Measurements from ENCODE around the gene LRRC30. TPM values are rescaled to one million over a fixed set of nuclear protein-coding genes. Genes with fewer than 3 reads are reported as not detected.

LRRC30 gene
- total RNA-seq, 1 donor from 2014 or later = not detected

DNA sequence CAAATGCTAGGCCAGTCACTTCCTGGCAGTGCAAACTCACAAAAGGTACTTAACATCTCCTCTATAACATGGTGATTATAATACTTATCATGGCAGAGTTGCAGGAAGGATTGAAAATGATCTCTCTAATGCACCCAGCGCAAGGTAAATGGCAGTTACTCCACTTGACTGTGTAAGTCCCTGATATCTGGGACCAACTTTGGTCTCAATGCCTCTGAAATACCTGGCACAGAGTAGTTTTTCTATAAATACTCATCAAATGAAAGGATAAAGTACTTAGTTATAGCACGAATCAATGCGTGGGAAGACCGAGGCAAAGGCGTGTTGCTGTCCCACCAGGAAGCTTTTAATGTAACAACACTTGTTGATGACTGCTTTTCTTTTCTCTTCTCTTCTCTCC, 24.8 kb downstream of the LRRC30 start:
- Histone ChIP-seq H3F3A (ENCODE audit: low read depth) (peaks cover 18% of the 10 kb centered on the region), H3K4me1 (peaks cover 21% of the 10 kb centered on the region)
- no peak overlapping the region for H3K4me3 Mint-ChIP-seq

DNA sequence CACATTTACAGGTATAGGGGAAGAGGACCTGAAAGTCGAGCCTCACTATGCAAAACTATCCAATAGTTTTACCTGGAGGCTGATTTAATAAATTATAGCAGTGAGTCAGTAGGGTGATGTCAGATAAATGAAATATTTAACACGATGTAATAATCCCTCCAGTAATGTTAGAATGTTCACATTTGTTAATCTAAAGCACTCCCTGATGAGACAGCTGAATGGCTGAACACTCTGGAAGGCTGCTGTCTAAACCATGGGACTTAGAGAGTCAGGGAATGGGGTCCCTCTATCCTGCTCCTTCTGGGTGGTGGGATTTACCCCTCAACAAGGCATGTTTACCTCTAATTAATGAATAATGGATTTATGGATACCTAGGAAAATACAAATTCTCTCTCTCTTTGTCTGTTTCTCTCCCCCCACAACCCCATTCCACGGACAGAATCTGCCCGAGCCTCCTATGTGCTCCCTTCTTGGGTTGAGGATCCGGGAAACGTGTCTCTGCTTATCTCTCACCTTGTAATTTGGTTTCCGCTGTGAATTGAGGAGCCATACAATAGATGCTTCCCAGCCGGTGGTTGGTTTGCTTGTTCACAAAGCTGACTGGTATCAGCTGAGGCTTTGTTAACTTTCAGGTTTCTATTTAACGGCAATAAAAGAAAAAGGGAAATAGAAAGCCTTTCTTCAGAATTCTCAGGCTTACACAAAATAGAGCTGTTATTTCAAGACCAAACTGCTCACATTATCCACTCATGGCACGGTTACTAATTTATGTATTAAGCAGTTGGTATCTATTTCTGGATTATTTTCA, 25.9 kb downstream of the LRRC30 start:
- H3K27ac ChIP-seq = peak overlapping the region; percentile 7
- peak overlapping the region; percentile 19 for H3K4me3 ChIP-seq
- DNase-seq (ENCODE audit: low spot score) = peak; percentile 75
- H3K4me1 Mint-ChIP-seq = peaks cover 39% of the 10 kb centered on the region
- H3K36me3 ChIP-seq = no peaks in the 10 kb centered on the region
- peaks cover 14% of the 10 kb centered on the region for H3F3A ChIP-seq (ENCODE audit: low read depth)
- H3K9ac ChIP-seq = no peak overlapping the region
- H3K27me3 ChIP-seq = no peaks in the 10 kb centered on the region
- peaks cover 14% of the 10 kb centered on the region for H3K27me3 Mint-ChIP-seq (ENCODE audit: insufficient read depth, low read depth)
- peaks cover 6% of the 10 kb centered on the region for H3K36me3 Mint-ChIP-seq
- no peaks in the 10 kb centered on the region for H4K20me1 ChIP-seq (ENCODE audit: low read depth)
- H3K9me3 Mint-ChIP-seq = peaks cover 10% of the 10 kb centered on the region
- H3K4me2 ChIP-seq = peak overlapping the region; percentile 50
- no peak overlapping the region for H3K4me3 Mint-ChIP-seq
- peak overlapping the region; percentile 83 for H3K27ac Mint-ChIP-seq
- no peaks in the 10 kb centered on the region for H3K79me2 ChIP-seq (ENCODE audit: low read depth)
- peak; percentile 62 for TF ChIP-seq EZH2phosphoT487 (IDR thresholded peaks at IDR 0.05)
- TF ChIP-seq, protein P1, sequence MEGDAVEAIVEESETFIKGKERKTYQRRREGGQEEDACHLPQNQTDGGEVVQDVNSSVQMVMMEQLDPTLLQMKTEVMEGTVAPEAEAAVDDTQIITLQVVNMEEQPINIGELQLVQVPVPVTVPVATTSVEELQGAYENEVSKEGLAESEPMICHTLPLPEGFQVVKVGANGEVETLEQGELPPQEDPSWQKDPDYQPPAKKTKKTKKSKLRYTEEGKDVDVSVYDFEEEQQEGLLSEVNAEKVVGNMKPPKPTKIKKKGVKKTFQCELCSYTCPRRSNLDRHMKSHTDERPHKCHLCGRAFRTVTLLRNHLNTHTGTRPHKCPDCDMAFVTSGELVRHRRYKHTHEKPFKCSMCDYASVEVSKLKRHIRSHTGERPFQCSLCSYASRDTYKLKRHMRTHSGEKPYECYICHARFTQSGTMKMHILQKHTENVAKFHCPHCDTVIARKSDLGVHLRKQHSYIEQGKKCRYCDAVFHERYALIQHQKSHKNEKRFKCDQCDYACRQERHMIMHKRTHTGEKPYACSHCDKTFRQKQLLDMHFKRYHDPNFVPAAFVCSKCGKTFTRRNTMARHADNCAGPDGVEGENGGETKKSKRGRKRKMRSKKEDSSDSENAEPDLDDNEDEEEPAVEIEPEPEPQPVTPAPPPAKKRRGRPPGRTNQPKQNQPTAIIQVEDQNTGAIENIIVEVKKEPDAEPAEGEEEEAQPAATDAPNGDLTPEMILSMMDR (IDR thresholded peaks at IDR 0.05) = no peak
- H3K4me1 ChIP-seq = peaks cover 20% of the 10 kb centered on the region
- no peak overlapping the region for H2AFZ ChIP-seq (replicated peaks)
- H3K9me3 ChIP-seq (ENCODE audit: low read depth) = no peaks in the 10 kb centered on the region

More for the DNA sequence above, 24.8 kb downstream of the LRRC30 start:
- no peaks in the 10 kb centered on the region for H3K36me3 ChIP-seq
- no peak overlapping the region for H2AFZ ChIP-seq (replicated peaks)
- peak overlapping the region; percentile 83 for H3K27ac Mint-ChIP-seq
- H3K9me3 Mint-ChIP-seq = peaks cover 19% of the 10 kb centered on the region
- peaks cover 46% of the 10 kb centered on the region for H3K4me1 Mint-ChIP-seq
- H3K4me3 ChIP-seq = no peak overlapping the region
- no peaks in the 10 kb centered on the region for H4K20me1 ChIP-seq (ENCODE audit: low read depth)
- DNase-seq (ENCODE audit: low spot score) = no peak
- no peaks in the 10 kb centered on the region for H3K27me3 ChIP-seq
- H3K27ac ChIP-seq = no peak overlapping the region
- peaks cover 9% of the 10 kb centered on the region for H3K36me3 Mint-ChIP-seq
- no peaks in the 10 kb centered on the region for H3K9me3 ChIP-seq (ENCODE audit: low read depth)
- H3K9ac ChIP-seq = no peak overlapping the region
- no peak overlapping the region for H3K4me2 ChIP-seq
- no peak for TF ChIP-seq EZH2phosphoT487 (IDR thresholded peaks at IDR 0.05)
- TF ChIP-seq, protein P1 (IDR thresholded peaks at IDR 0.05) = no peak
- TF ChIP-seq EZH2 (IDR thresholded peaks at IDR 0.05) = no peak
- H3K79me2 ChIP-seq (ENCODE audit: low read depth) = no peaks in the 10 kb centered on the region
- H3K27me3 Mint-ChIP-seq (ENCODE audit: insufficient read depth, low read depth) = peaks cover 17% of the 10 kb centered on the region

DNA sequence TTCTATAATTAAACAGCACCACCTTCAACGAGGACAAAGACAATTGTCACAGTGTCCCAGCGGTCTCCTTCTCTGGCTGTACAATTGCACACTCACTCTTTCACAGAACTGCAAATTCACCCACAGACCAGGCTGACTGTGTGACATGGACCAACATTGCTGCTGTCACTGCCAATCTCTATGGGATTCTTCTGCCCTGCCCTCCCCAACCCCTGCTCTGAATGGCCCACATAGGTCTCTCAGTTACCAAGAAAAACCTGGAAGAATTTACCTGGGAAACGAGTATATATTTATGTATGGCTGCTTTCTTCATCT, 26.5 kb downstream of the LRRC30 start:
- Histone ChIP-seq H3K27ac (peak overlapping the region; percentile 7), H3K36me3 (no peaks in the 10 kb centered on the region), H3K27me3 (no peaks in the 10 kb centered on the region), H3K9ac (no peak overlapping the region), H3K4me3 (peak overlapping the region; percentile 19), H3K4me1 (peaks cover 20% of the 10 kb centered on the region), H4K20me1 (ENCODE audit: low read depth) (no peaks in the 10 kb centered on the region), H3K4me2 (peak overlapping the region; percentile 50), H3K9me3 (ENCODE audit: low read depth) (no peaks in the 10 kb centered on the region), H2AFZ (replicated peaks) (no peak overlapping the region), H3K79me2 (ENCODE audit: low read depth) (no peaks in the 10 kb centered on the region), H3F3A (ENCODE audit: low read depth) (peaks cover 14% of the 10 kb centered on the region)
- H3K36me3 Mint-ChIP-seq = peaks cover 6% of the 10 kb centered on the region
- peaks cover 39% of the 10 kb centered on the region for H3K4me1 Mint-ChIP-seq
- DNase-seq (ENCODE audit: low spot score) = peak; percentile 26
- H3K9me3 Mint-ChIP-seq = peaks cover 10% of the 10 kb centered on the region
- peaks cover 14% of the 10 kb centered on the region for H3K27me3 Mint-ChIP-seq (ENCODE audit: insufficient read depth, low read depth)
- peak overlapping the region; percentile 81 for H3K27ac Mint-ChIP-seq
- no peak for TF ChIP-seq EZH2 (IDR thresholded peaks at IDR 0.05)
- TF ChIP-seq EZH2phosphoT487 (IDR thresholded peaks at IDR 0.05) = no peak
- TF ChIP-seq, protein P1 (IDR thresholded peaks at IDR 0.05) = no peak
- H3K4me3 Mint-ChIP-seq = no peak overlapping the region
